ENCODE results near the gene TPTE2.

Gene TPTE2

GRCh38 chr13:19591864-19592263, 30.5 kb upstream of the TPTE2 start:
- Histone ChIP-seq H3K27me3 (ENCODE audit: control insufficient read depth, insufficient read depth, low read length) (no peaks in the 10 kb centered on the region), H3K4me3 (ENCODE audit: low read length) (no peak overlapping the region), H3K9ac (ENCODE audit: low read depth, low read length) (no peak overlapping the region), H3K36me3 (ENCODE audit: insufficient read depth, low read length) (no peaks in the 10 kb centered on the region), H3K4me2 (ENCODE audit: low read length) (no peak overlapping the region), H3K4me1 (ENCODE audit: control insufficient read depth, insufficient read depth, low read length) (peaks cover 3% of the 10 kb centered on the region), H3K9me3 (replicated peaks; ENCODE audit: low read length) (no peaks in the 10 kb centered on the region)

GRCh38 chr13:19590423-19590822, 29.1 kb upstream of the TPTE2 start:
- Histone ChIP-seq H3K9me3 (replicated peaks; ENCODE audit: low read length) (no peaks in the 10 kb centered on the region), H3K9ac (ENCODE audit: low read depth, low read length) (no peak overlapping the region), H3K4me2 (ENCODE audit: low read length) (no peak overlapping the region), H3K27me3 (ENCODE audit: control insufficient read depth, insufficient read depth, low read length) (no peaks in the 10 kb centered on the region), H3K4me3 (ENCODE audit: low read length) (no peak overlapping the region), H3K36me3 (ENCODE audit: insufficient read depth, low read length) (no peaks in the 10 kb centered on the region), H3K4me1 (ENCODE audit: control insufficient read depth, insufficient read depth, low read length) (no peaks in the 10 kb centered on the region)

- no peak overlapping the region for H3K9ac ChIP-seq (ENCODE audit: low read depth, low read length)
- no peaks in the 10 kb centered on the region for H3K27me3 ChIP-seq (ENCODE audit: control insufficient read depth, insufficient read depth, low read length)
- H3K9me3 ChIP-seq (replicated peaks; ENCODE audit: low read length) = no peaks in the 10 kb centered on the region
- no peak overlapping the region for H3K4me3 ChIP-seq (ENCODE audit: low read length)
- H3K4me1 ChIP-seq (ENCODE audit: control insufficient read depth, insufficient read depth, low read length) = no peaks in the 10 kb centered on the region
- H3K36me3 ChIP-seq (ENCODE audit: insufficient read depth, low read length) = no peaks in the 10 kb centered on the region
- H3K4me2 ChIP-seq (ENCODE audit: low read length) = no peak overlapping the region
Observed at GRCh38 chr13:19589312-19589711, 28.0 kb upstream of the TPTE2 start.

DNA sequence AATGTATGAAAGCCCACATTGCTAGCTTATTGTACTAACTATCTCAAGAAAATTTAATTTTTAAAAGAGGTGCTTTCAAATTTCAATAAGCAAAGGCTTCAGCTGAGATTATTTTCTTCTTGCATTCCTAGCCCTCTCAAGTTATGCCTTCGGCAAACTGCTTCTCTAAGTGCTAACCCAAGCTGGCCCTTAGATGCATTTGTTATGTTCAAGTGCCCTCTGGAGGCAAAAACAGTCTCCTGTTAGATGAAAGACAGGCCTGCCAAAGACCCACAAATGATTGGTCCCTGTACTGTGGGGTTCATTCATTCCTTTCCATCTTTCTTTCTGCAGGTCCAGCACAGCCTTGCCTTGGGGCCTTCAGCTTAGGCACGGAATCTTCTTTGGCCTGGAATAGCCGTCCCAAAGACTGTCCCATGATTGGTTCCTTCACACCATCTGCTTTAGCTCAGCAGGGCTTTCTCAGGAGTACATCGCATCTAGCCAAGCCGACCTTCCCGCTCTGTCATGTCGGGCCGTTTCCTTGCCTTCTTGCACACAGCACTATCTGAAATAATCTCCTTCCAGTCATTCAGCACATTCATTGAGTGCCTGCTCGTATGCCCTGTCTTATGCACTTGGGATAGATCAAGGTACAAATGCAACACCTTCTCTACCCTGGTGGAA, 26.4 kb upstream of the TPTE2 start:
- Histone ChIP-seq H3K4me2 (ENCODE audit: low read length) (no peak overlapping the region), H3K9ac (ENCODE audit: low read depth, low read length) (no peak overlapping the region), H3K4me3 (ENCODE audit: low read length) (no peak overlapping the region), H3K36me3 (ENCODE audit: insufficient read depth, low read length) (no peaks in the 10 kb centered on the region), H3K27me3 (ENCODE audit: control insufficient read depth, insufficient read depth, low read length) (no peaks in the 10 kb centered on the region), H3K9me3 (replicated peaks; ENCODE audit: low read length) (no peaks in the 10 kb centered on the region), H3K4me1 (ENCODE audit: control insufficient read depth, insufficient read depth, low read length) (no peaks in the 10 kb centered on the region)

- Histone ChIP-seq H3K27me3 (ENCODE audit: control insufficient read depth, insufficient read depth, low read length) (no peaks in the 10 kb centered on the region), H3K4me1 (ENCODE audit: control insufficient read depth, insufficient read depth, low read length) (no peaks in the 10 kb centered on the region), H3K9ac (ENCODE audit: low read depth, low read length) (no peak overlapping the region), H3K4me2 (ENCODE audit: low read length) (peak overlapping the region; percentile 65), H3K9me3 (replicated peaks; ENCODE audit: low read length) (no peaks in the 10 kb centered on the region), H3K4me3 (ENCODE audit: low read length) (peak overlapping the region; percentile 8), H3K36me3 (ENCODE audit: insufficient read depth, low read length) (no peaks in the 10 kb centered on the region)
Observed at GRCh38 chr13:19586904-19587634, 25.7 kb upstream of the TPTE2 start.

DNA sequence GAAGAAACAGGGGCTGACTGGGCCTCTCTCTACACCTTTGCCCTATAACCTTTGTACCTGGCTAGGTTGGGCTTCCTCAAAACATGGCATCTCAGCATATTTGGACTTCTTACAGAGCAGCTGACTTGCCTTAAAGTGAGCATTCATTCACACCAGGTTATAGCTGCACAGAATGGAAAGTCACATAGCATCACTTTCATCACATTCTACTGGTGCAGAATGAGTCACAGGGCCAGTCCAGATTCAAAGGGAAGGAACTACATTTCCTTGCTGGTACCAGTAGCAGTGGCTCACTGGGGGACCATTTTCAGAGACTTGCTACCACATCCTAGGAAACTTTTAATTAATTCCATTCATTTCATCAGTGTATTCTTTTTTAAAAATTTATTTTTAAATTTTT, 20.3 kb upstream of the TPTE2 start:
- H3K9ac ChIP-seq (ENCODE audit: low read depth, low read length) = no peak overlapping the region
- H3K9me3 ChIP-seq (replicated peaks; ENCODE audit: low read length) = no peaks in the 10 kb centered on the region
- no peaks in the 10 kb centered on the region for H3K4me1 ChIP-seq (ENCODE audit: control insufficient read depth, insufficient read depth, low read length)
- H3K27me3 ChIP-seq (ENCODE audit: control insufficient read depth, insufficient read depth, low read length) = no peaks in the 10 kb centered on the region
- H3K4me3 ChIP-seq (ENCODE audit: low read length) = no peak overlapping the region
- no peak overlapping the region for H3K4me2 ChIP-seq (ENCODE audit: low read length)
- H3K36me3 ChIP-seq (ENCODE audit: insufficient read depth, low read length) = no peaks in the 10 kb centered on the region

- H3K4me2 ChIP-seq (ENCODE audit: low read length) = no peak overlapping the region
- no peaks in the 10 kb centered on the region for H3K4me1 ChIP-seq (ENCODE audit: control insufficient read depth, insufficient read depth, low read length)
- H3K36me3 ChIP-seq (ENCODE audit: insufficient read depth, low read length) = no peaks in the 10 kb centered on the region
- no peak overlapping the region for H3K4me3 ChIP-seq (ENCODE audit: low read length)
- no peaks in the 10 kb centered on the region for H3K27me3 ChIP-seq (ENCODE audit: control insufficient read depth, insufficient read depth, low read length)
- H3K9me3 ChIP-seq (replicated peaks; ENCODE audit: low read length) = no peaks in the 10 kb centered on the region
- no peak overlapping the region for H3K9ac ChIP-seq (ENCODE audit: low read depth, low read length)
Observed at GRCh38 chr13:19575230-19575629, 13.9 kb upstream of the TPTE2 start.

- Histone ChIP-seq H3K4me2 (ENCODE audit: low read length) (no peak overlapping the region), H3K9me3 (replicated peaks; ENCODE audit: low read length) (no peaks in the 10 kb centered on the region), H3K4me1 (ENCODE audit: control insufficient read depth, insufficient read depth, low read length) (no peaks in the 10 kb centered on the region), H3K36me3 (ENCODE audit: insufficient read depth, low read length) (no peaks in the 10 kb centered on the region), H3K4me3 (ENCODE audit: low read length) (no peak overlapping the region), H3K9ac (ENCODE audit: low read depth, low read length) (no peak overlapping the region), H3K27me3 (ENCODE audit: control insufficient read depth, insufficient read depth, low read length) (no peaks in the 10 kb centered on the region)
Observed at GRCh38 chr13:19573120-19573716, 11.9 kb upstream of the TPTE2 start.

DNA sequence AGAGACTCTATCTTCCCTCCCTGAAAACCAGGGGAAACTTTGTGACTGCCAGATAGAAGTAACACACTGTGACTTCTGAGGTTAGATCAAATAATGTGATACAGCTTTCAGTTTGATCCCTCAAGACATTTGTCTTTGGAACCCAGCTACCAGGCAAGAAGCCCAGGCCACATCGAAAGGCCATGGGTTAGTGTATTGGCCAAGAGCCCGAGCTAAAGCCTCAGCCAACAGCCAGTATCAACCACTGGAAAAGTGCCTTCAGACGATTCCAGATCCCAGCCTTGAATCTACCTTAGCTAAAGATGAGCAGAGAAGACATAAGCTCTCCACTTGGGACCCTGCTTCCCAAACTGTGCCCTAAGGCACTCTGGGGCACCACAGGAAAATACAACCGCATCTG, 10.9 kb upstream of the TPTE2 start:
- Histone ChIP-seq H3K4me3 (ENCODE audit: low read length) (no peak overlapping the region), H3K9ac (ENCODE audit: low read depth, low read length) (no peak overlapping the region), H3K36me3 (ENCODE audit: insufficient read depth, low read length) (no peaks in the 10 kb centered on the region), H3K9me3 (replicated peaks; ENCODE audit: low read length) (no peaks in the 10 kb centered on the region), H3K4me2 (ENCODE audit: low read length) (no peak overlapping the region), H3K27me3 (ENCODE audit: control insufficient read depth, insufficient read depth, low read length) (no peaks in the 10 kb centered on the region), H3K4me1 (ENCODE audit: control insufficient read depth, insufficient read depth, low read length) (no peaks in the 10 kb centered on the region)

GRCh38 chr13:19567820-19568534, 6.6 kb upstream of the TPTE2 start:
- Histone ChIP-seq H3K4me3 (ENCODE audit: low read length) (no peak overlapping the region), H3K9ac (ENCODE audit: low read depth, low read length) (no peak overlapping the region), H3K4me2 (ENCODE audit: low read length) (no peak overlapping the region), H3K4me1 (ENCODE audit: control insufficient read depth, insufficient read depth, low read length) (no peaks in the 10 kb centered on the region), H3K36me3 (ENCODE audit: insufficient read depth, low read length) (no peaks in the 10 kb centered on the region), H3K27me3 (ENCODE audit: control insufficient read depth, insufficient read depth, low read length) (peaks cover 2% of the 10 kb centered on the region), H3K9me3 (replicated peaks; ENCODE audit: low read length) (no peaks in the 10 kb centered on the region)

- Histone ChIP-seq H3K9ac (ENCODE audit: low read depth, low read length) (no peak overlapping the region), H3K4me2 (ENCODE audit: low read length) (no peak overlapping the region), H3K27me3 (ENCODE audit: control insufficient read depth, insufficient read depth, low read length) (peaks cover 2% of the 10 kb centered on the region), H3K4me1 (ENCODE audit: control insufficient read depth, insufficient read depth, low read length) (no peaks in the 10 kb centered on the region), H3K4me3 (ENCODE audit: low read length) (no peak overlapping the region), H3K9me3 (replicated peaks; ENCODE audit: low read length) (no peaks in the 10 kb centered on the region), H3K36me3 (ENCODE audit: insufficient read depth, low read length) (no peaks in the 10 kb centered on the region)
Observed at GRCh38 chr13:19561585-19561984, 253 bp upstream of the TPTE2 start.
